HEK293 (cell line): ENCODE measurements around the gene UBALD1.

Source experiments
- HOXC10 ChIP-seq: sonication (generic); formaldehyde crosslinking; IDR thresholded peaks from 2 replicates; pipeline ENCODE4 v1.8.1; 2023; ENCODE audit warnings: mild to moderate bottlenecking, missing genetic modification reagents
- REPIN1 ChIP-seq: fragments of 450-650 bp; formaldehyde crosslinking; IDR thresholded peaks from 2 replicates; pipeline ENCODE4 v1.5.1; 2017; ENCODE audit warnings: missing biosample characterization, missing genetic modification characterization, low read depth
- SALL2 ChIP-seq: fragments of 450-650 bp; formaldehyde crosslinking; IDR thresholded peaks from 2 replicates; pipeline ENCODE4 v1.5.0; 2017; ENCODE audit warnings: missing biosample characterization, mild to moderate bottlenecking, missing genetic modification characterization, borderline replicate concordance
- YY1 ChIP-seq: fragments of 450-650 bp; formaldehyde crosslinking; IDR thresholded peaks from 2 replicates; pipeline ENCODE4 v1.5.1; 2018; ENCODE audit warnings: missing biosample characterization, missing genetic modification characterization
- ZBTB17 ChIP-seq: fragments of 450-650 bp; formaldehyde crosslinking; IDR thresholded peaks from 2 replicates; pipeline ENCODE4 v1.5.1; 2016; ENCODE audit warnings: missing biosample characterization, missing genetic modification characterization
- ZBTB21 ChIP-seq: fragments of 450-650 bp; formaldehyde crosslinking; IDR thresholded peaks from 2 replicates; pipeline ENCODE4 v1.5.1; 2017; ENCODE audit warnings: missing biosample characterization, missing genetic modification characterization
- ZNF302 ChIP-seq: fragments of 450-650 bp; formaldehyde crosslinking; IDR thresholded peaks from 2 replicates; pipeline ENCODE4 v1.5.1; 2016; ENCODE audit warnings: missing biosample characterization, missing genetic modification characterization, low read depth
- ZSCAN30 ChIP-seq: fragments of 450-650 bp; IDR thresholded peaks from 2 replicates; pipeline ENCODE4 v1.5.1; 2018; ENCODE audit warnings: missing biosample characterization, mild to moderate bottlenecking, missing genetic modification characterization, moderate library complexity
- TF ChIP-seq, protein P1 (sequence below): fragments of 450-650 bp; formaldehyde crosslinking; IDR thresholded peaks from 2 replicates; pipeline ENCODE4 v1.5.1; 2016; ENCODE audit warnings: missing biosample characterization, missing genetic modification characterization
- TF ChIP-seq, protein P2 (sequence below): fragments of 450-650 bp; formaldehyde crosslinking; IDR thresholded peaks from 2 replicates; pipeline ENCODE4 v1.5.0; 2017; ENCODE audit warnings: missing biosample characterization, missing genetic modification characterization, borderline replicate concordance
- TF ChIP-seq, protein P3 (sequence below): fragments of 450-650 bp; formaldehyde crosslinking; IDR thresholded peaks from 2 replicates; pipeline ENCODE4 v1.5.1; 2016; ENCODE audit warnings: missing biosample characterization, missing genetic modification characterization, low read depth
- TF ChIP-seq, protein P4 (sequence below): fragments of 450-650 bp; formaldehyde crosslinking; IDR thresholded peaks from 2 replicates; pipeline ENCODE4 v1.5.1; 2016; ENCODE audit warnings: missing biosample characterization, missing genetic modification characterization, low read depth

DNA sequence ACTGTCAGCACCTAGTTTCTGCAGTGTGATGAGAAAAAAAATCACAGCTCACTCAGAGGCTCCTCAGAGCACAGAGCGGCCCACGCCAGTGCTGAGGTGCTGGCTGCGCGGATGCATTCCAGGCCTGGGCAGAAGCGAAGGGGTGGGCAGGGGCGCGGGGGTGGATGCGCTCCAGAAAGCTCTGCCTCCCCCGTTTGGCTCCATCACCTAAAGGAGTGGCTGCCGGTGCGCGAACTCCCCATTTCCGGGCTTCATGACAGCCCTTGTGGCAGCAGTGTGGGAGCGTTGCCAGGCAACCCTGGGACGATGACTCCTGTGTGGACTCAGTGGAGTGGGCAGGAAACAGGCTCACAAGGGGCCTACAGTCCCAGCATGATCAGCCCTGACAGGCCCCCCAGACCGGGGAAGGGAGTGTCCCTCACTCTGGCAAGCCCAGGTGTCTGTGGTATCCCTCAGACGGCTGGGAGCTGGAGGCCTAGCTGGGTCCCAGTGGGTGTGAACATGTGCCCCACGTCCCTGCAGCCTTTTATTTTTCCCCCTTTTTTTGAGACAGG, 45.8 kb upstream of the UBALD1 start:
- TF ChIP-seq ZBTB17 (tag by site-specific recombination) = no peak
- TF ChIP-seq, protein P1, sequence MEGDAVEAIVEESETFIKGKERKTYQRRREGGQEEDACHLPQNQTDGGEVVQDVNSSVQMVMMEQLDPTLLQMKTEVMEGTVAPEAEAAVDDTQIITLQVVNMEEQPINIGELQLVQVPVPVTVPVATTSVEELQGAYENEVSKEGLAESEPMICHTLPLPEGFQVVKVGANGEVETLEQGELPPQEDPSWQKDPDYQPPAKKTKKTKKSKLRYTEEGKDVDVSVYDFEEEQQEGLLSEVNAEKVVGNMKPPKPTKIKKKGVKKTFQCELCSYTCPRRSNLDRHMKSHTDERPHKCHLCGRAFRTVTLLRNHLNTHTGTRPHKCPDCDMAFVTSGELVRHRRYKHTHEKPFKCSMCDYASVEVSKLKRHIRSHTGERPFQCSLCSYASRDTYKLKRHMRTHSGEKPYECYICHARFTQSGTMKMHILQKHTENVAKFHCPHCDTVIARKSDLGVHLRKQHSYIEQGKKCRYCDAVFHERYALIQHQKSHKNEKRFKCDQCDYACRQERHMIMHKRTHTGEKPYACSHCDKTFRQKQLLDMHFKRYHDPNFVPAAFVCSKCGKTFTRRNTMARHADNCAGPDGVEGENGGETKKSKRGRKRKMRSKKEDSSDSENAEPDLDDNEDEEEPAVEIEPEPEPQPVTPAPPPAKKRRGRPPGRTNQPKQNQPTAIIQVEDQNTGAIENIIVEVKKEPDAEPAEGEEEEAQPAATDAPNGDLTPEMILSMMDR (tag by site-specific recombination) = no peak
- no peak for TF ChIP-seq SALL2 (tag by site-specific recombination)
- no peak for TF ChIP-seq ZBTB21 (tag by site-specific recombination)
- TF ChIP-seq ZNF302 (tag by site-specific recombination) = no peak
- TF ChIP-seq YY1 (tag by site-specific recombination) = no peak
- TF ChIP-seq, protein P2, sequence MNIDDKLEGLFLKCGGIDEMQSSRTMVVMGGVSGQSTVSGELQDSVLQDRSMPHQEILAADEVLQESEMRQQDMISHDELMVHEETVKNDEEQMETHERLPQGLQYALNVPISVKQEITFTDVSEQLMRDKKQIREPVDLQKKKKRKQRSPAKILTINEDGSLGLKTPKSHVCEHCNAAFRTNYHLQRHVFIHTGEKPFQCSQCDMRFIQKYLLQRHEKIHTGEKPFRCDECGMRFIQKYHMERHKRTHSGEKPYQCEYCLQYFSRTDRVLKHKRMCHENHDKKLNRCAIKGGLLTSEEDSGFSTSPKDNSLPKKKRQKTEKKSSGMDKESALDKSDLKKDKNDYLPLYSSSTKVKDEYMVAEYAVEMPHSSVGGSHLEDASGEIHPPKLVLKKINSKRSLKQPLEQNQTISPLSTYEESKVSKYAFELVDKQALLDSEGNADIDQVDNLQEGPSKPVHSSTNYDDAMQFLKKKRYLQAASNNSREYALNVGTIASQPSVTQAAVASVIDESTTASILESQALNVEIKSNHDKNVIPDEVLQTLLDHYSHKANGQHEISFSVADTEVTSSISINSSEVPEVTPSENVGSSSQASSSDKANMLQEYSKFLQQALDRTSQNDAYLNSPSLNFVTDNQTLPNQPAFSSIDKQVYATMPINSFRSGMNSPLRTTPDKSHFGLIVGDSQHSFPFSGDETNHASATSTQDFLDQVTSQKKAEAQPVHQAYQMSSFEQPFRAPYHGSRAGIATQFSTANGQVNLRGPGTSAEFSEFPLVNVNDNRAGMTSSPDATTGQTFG = no peak
- TF ChIP-seq, protein P3, sequence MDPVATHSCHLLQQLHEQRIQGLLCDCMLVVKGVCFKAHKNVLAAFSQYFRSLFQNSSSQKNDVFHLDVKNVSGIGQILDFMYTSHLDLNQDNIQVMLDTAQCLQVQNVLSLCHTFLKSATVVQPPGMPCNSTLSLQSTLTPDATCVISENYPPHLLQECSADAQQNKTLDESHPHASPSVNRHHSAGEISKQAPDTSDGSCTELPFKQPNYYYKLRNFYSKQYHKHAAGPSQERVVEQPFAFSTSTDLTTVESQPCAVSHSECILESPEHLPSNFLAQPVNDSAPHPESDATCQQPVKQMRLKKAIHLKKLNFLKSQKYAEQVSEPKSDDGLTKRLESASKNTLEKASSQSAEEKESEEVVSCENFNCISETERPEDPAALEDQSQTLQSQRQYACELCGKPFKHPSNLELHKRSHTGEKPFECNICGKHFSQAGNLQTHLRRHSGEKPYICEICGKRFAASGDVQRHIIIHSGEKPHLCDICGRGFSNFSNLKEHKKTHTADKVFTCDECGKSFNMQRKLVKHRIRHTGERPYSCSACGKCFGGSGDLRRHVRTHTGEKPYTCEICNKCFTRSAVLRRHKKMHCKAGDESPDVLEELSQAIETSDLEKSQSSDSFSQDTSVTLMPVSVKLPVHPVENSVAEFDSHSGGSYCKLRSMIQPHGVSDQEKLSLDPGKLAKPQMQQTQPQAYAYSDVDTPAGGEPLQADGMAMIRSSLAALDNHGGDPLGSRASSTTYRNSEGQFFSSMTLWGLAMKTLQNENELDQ = no peak
- TF ChIP-seq ZSCAN30 = no peak
- TF ChIP-seq HOXC10 (CRISPR knock-in tag) = no peak
- no peak for TF ChIP-seq REPIN1 (tag by site-specific recombination)
- TF ChIP-seq, protein P4, sequence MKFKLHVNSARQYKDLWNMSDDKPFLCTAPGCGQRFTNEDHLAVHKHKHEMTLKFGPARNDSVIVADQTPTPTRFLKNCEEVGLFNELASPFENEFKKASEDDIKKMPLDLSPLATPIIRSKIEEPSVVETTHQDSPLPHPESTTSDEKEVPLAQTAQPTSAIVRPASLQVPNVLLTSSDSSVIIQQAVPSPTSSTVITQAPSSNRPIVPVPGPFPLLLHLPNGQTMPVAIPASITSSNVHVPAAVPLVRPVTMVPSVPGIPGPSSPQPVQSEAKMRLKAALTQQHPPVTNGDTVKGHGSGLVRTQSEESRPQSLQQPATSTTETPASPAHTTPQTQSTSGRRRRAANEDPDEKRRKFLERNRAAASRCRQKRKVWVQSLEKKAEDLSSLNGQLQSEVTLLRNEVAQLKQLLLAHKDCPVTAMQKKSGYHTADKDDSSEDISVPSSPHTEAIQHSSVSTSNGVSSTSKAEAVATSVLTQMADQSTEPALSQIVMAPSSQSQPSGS (tag by site-specific recombination) = no peak
